Gastroesophageal sphincter (tissue), 3 donors: ENCODE data around the gene AKR1C3.

Source experiments
- CTCF ChIP-seq, 4 experiments: fragments of 200-600 bp in 2 of 4; fragments of 450-650 bp in 2 of 4; sonication (generic) in 1 of 4; IDR thresholded peaks; one replicate each; pipeline ENCODE4 v1.5.1; 2017 to 2019; ENCODE audit warnings: antibody characterized with exemption in 4 of 4, mild to moderate bottlenecking in 2 of 4, moderate library complexity in 2 of 4
- POLR2A ChIP-seq, 2 donors: fragments of 450-650 bp; IDR thresholded peaks; one replicate each; pipeline ENCODE4 v1.6.1; 2017; ENCODE audit warnings: antibody characterized with exemption in 2 of 2, mild to moderate bottlenecking in 2 of 2, moderate library complexity in 1 of 2

GRCh38 chr10:5142199-5142598 lies 48.0 kb downstream of the AKR1C3 start:
- TF ChIP-seq CTCF (IDR thresholded peaks at IDR 0.05) (no peak), POLR2A (IDR thresholded peaks at IDR 0.05) (no peak)
